Mesothelial cell of epicardium (in vitro differentiated cells): ENCODE data around the gene PCBD1. TPM values are rescaled to one million over a fixed set of nuclear protein-coding genes. Genes with fewer than 3 reads are reported as not detected.
"Not testable (repeated sequence)": the region's sequence is repeated elsewhere in the genome, so short reads cannot be mapped to it uniquely, and the experiment has no call there.

ENCODE experiments used
- DNase-seq, 2 experiments: peaks; one replicate each; pipeline ENCODE4 v3.0.0; 2021; ENCODE audit warnings: low spot score in 2 of 2; ENCODE audit not compliant: unreplicated experiment in 2 of 2
- H3K27ac Mint-ChIP-seq: 2 replicates; pipeline ENCODE4 v1.8.0; 2021; ENCODE audit warnings: mixed read lengths
- H3K27me3 Mint-ChIP-seq: 2 replicates; pipeline ENCODE4 v1.8.0; 2021; ENCODE audit warnings: low read depth, mixed read lengths
- H3K36me3 Mint-ChIP-seq: 2 replicates; pipeline ENCODE4 v1.8.0; 2021; ENCODE audit warnings: mixed read lengths
- H3K4me1 Mint-ChIP-seq: 2 replicates; pipeline ENCODE4 v1.8.0; 2021; ENCODE audit warnings: mixed read lengths
- H3K4me3 Mint-ChIP-seq: 2 replicates; pipeline ENCODE4 v1.8.0; 2021; ENCODE audit warnings: mild to moderate bottlenecking, moderate library complexity, mixed read lengths
- H3K9me3 Mint-ChIP-seq: 2 replicates; pipeline ENCODE4 v1.8.0; 2021; ENCODE audit warnings: mixed read lengths
- CTCF ChIP-seq: fragments of 200-600 bp; sonication (generic); IDR thresholded peaks from one replicate; pipeline ENCODE4 v1.5.0; 2021; ENCODE audit warnings: antibody characterized with exemption; ENCODE audit not compliant: unreplicated experiment
- total RNA-seq: library from RNA; stranded (reverse); gene quantifications from 3 replicates; pipeline ENCODE4 v1.2.1, GENCODE V29; 2021

Gene PCBD1
- total RNA-seq, 1 donor from 2014 or later = 50.5 TPM

GRCh38 chr10:70863470-70864160 lies 24.8 kb downstream of the PCBD1 start:
- Mint-ChIP-seq H3K36me3 (peaks cover 45% of the 10 kb centered on the region), H3K27ac (peak overlapping the region; percentile 22), H3K27me3 (no peaks in the 10 kb centered on the region), H3K4me3 (no peak overlapping the region), H3K4me1 (peaks cover 2% of the 10 kb centered on the region), H3K9me3 (no peaks in the 10 kb centered on the region)
- no peak for DNase-seq
- no peak for TF ChIP-seq CTCF

DNA sequence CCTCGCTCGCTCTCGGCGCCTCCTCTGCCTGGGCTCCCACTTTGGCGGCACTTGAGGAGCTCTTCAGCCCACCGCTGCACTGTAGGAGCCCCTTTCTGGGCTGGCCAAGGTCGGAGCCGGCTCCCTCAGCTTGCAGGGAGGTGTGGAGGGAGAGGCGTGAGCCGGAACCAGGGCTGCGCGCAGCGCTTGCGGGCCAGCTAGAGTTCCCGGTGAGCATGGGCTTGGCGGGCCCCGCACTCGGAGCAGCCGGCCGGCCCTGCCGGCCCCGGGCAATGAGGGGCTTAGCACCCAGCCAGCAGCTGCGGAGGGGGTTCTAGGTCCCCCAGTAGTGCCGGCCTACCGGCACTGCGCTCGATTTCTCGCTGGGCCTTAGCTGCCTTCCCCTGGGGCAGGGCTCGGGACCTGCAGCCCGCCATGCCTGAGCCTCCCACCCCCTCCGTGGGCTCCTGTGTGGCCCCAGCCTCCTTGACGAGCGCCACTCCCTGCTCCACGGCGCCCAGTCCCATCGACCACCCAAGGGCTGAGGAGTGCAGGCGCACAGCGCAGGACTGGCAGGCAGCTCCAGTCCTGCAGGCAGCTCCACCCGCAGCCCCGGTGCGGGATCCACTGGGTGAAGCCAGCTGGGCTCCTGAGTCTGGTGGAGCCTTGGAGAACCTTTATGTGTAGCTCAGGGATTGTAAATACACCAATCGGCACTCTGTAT lies 26.7 kb downstream of the PCBD1 start:
- H3K27me3 Mint-ChIP-seq, H3K4me1 Mint-ChIP-seq, DNase-seq, H3K9me3 Mint-ChIP-seq, H3K4me3 Mint-ChIP-seq, H3K27ac Mint-ChIP-seq: not testable (repeated sequence)
- H3K36me3 Mint-ChIP-seq = peaks cover 54% of the 10 kb centered on the region

DNA sequence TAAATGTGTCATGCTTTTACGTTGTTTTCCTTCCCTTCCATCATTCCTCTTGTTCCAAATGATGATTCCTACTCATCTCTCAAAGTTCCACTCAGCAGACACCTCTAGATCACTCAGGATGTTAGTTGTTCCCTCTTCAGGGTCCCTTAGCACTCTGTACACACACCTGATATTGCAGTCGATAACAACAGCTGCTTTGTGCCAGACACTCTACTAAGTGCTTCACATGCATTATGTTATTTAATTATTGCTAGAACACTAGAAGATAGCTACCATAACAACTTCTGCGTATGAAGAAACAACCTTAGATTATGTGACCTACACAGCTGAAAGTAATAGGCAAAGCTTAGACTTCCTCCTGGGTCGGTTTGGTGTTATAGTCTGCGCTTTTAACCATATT lies 29.6 kb downstream of the PCBD1 start:
- H3K27ac Mint-ChIP-seq = no peak overlapping the region
- no peak overlapping the region for H3K4me3 Mint-ChIP-seq
- H3K9me3 Mint-ChIP-seq = no peaks in the 10 kb centered on the region
- no peak for DNase-seq
- H3K4me1 Mint-ChIP-seq = no peaks in the 10 kb centered on the region
- H3K36me3 Mint-ChIP-seq = peaks cover 52% of the 10 kb centered on the region
- H3K27me3 Mint-ChIP-seq = no peaks in the 10 kb centered on the region
- no peak for TF ChIP-seq CTCF

DNA sequence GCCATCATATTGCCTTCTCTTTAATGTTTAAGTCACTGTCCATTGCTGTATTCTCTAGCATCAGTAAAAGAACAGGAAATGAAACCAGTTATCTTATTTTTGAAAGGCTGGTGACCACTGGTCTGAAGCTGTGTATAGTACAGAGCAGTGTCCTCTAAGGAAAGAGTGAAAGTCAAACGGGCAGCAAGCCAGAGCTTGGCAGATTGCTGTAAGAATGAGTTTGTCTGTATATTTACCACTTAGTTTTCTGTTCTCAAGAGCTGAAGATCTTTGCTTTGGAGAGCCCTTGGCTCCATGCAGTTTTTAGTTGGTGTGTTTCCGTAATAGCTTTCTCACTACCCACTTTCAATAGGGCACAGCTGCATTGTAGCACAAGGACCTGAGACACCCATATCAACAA lies 31.9 kb downstream of the PCBD1 start:
- Mint-ChIP-seq H3K27me3 (no peaks in the 10 kb centered on the region), H3K4me3 (no peak overlapping the region), H3K9me3 (no peaks in the 10 kb centered on the region), H3K27ac (no peak overlapping the region), H3K4me1 (peaks cover 4% of the 10 kb centered on the region), H3K36me3 (peaks cover 46% of the 10 kb centered on the region)
- TF ChIP-seq CTCF = no peak
- DNase-seq = no peak

DNA sequence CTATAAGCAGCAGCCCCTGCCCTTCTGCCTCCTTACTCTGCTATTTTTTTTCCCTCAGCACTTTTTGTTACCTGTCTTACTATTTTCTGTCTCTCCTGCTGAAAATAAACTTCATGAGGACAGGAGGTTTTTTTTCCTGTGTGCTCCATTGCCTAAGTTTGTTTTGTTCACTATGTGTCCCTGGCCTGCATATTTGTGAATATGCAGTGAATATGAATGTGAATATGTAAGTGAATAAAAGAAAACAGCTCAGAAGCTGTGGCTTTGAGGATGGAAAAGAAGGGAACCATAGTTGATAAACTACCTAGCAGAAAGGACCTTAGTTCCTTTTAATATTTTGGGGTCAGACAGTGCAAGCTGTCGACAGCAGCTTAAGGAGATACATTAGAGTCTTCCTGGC lies 34.9 kb downstream of the PCBD1 start:
- peaks cover 20% of the 10 kb centered on the region for H3K4me1 Mint-ChIP-seq

More for the DNA sequence above, 34.9 kb downstream of the PCBD1 start:
- H3K27ac Mint-ChIP-seq = peak overlapping the region; percentile 9
- no peak for TF ChIP-seq CTCF
- peaks cover 5% of the 10 kb centered on the region for H3K9me3 Mint-ChIP-seq
- H3K36me3 Mint-ChIP-seq = peaks cover 44% of the 10 kb centered on the region
- DNase-seq = no peak
- H3K4me3 Mint-ChIP-seq = no peak overlapping the region
- no peaks in the 10 kb centered on the region for H3K27me3 Mint-ChIP-seq
